CD4-positive, alpha-beta T cell (primary cell): ENCODE results near the gene DTNBP1. TPM values are rescaled to one million over a fixed set of nuclear protein-coding genes. Genes with fewer than 3 reads are reported as not detected.

Experiments used
- ATAC-seq: fragments of 200-7000 bp; cut with Tn5 transposase; one replicate; pipeline ENCODE4 v1.10.0; 2022; ENCODE audit warnings: mild to moderate bottlenecking; ENCODE audit not compliant: poor library complexity
- CTCF ChIA-PET: fragments of 350-600 bp; sonication (Branson Sonifier 250); formaldehyde crosslinking; loops from one replicate; lab custom pipeline; 2021; ENCODE audit warnings: antibody characterized with exemption, inconsistent platforms; lab: Charles Lee
- POLR2A ChIA-PET: fragments of 350-600 bp; sonication (Branson Sonifier 250); formaldehyde crosslinking; loops from one replicate; lab custom pipeline; 2021; ENCODE audit warnings: antibody characterized with exemption, inconsistent platforms; lab: Charles Lee
- DNase-seq, 14 experiments: peaks; one replicate each; pipeline ENCODE4 v3.0.0-alpha.2; 2013 to 2020; ENCODE audit warnings: mixed read lengths in 2 of 14
- H3K27ac ChIP-seq, 2 donors: one replicate each; pipeline versions ENCODE4 v1.5.1 to v1.7.0; 2013; ENCODE audit warnings: low read length in 2 of 2, low read depth in 1 of 2, mild to moderate bottlenecking in 1 of 2
- H3K27me3 ChIP-seq, 2 experiments: 1 replicate in 1 of 2; 2 replicates in 1 of 2; pipeline versions ENCODE4 v1.6.1 to v1.7.0; 2013; ENCODE audit warnings: low read length in 2 of 2, control low read depth in 1 of 2, mild to moderate bottlenecking in 1 of 2, moderate library complexity in 1 of 2; ENCODE audit not compliant: insufficient read depth in 2 of 2, control insufficient read depth in 1 of 2
- H3K36me3 ChIP-seq: one replicate; pipeline ENCODE4 v1.6.1; 2013; ENCODE audit warnings: low read length, control low read depth; ENCODE audit not compliant: insufficient read depth
- H3K4me1 ChIP-seq: one replicate; pipeline ENCODE4 v1.6.1; 2013; ENCODE audit warnings: low read length, control low read depth; ENCODE audit not compliant: insufficient read depth
- H3K4me3 ChIP-seq: one replicate; pipeline ENCODE4 v1.5.1; 2013; ENCODE audit warnings: mild to moderate bottlenecking, low read length, moderate library complexity
- H3K9me3 ChIP-seq, 2 experiments: 1 replicate in 1 of 2; 2 replicates in 1 of 2; pipeline versions ENCODE4 v1.6.1 to v1.7.0; 2013; ENCODE audit warnings: low read length in 2 of 2, mild to moderate bottlenecking in 2 of 2, control low read depth in 1 of 2, moderate library complexity in 1 of 2; ENCODE audit not compliant: control insufficient read depth in 1 of 2, insufficient read depth in 1 of 2
- H3K27ac Mint-ChIP-seq: one replicate; pipeline ENCODE4 v1.8.0; 2020; ENCODE audit warnings: mixed read lengths
- H3K27me3 Mint-ChIP-seq: one replicate; pipeline ENCODE4 v1.8.0; 2021; ENCODE audit warnings: mixed read lengths
- H3K36me3 Mint-ChIP-seq: one replicate; pipeline ENCODE4 v1.8.0; 2021; ENCODE audit warnings: low read depth, mixed read lengths
- H3K4me1 Mint-ChIP-seq: one replicate; pipeline ENCODE4 v1.8.0; 2021; ENCODE audit warnings: low read depth, mixed read lengths
- H3K4me3 Mint-ChIP-seq: one replicate; pipeline ENCODE4 v1.8.0; 2020; ENCODE audit warnings: mild to moderate bottlenecking, mixed read lengths
- H3K9me3 Mint-ChIP-seq: one replicate; pipeline ENCODE4 v1.8.0; 2020; ENCODE audit warnings: mixed read lengths
- intact Hi-C, 2 experiments: fragments of 100-400 bp; cut with DNase I in 1 of 2; cut with micrococcal nuclease in 1 of 2; formaldehyde crosslinking; loops; one replicate each; pipeline versions ENCODE4 v1.15.1 to v1.9.0; 2023 to 2025; cut with DNase I, micrococcal nuclease
- total RNA-seq, 174 experiments: library from RNA in 2 of 174; stranded (reverse) in 2 of 174; gene quantifications; one replicate each; pipeline ENCODE4 v1.2.3 and lab custom pipeline; 2021 to 2026
- TF ChIP-seq, protein P1 (sequence below): fragments of 200-600 bp; IDR thresholded peaks from one replicate; pipeline ENCODE4 v1.8.0; 2022; ENCODE audit warnings: antibody characterized with exemption, mild to moderate bottlenecking

Gene DTNBP1
- total RNA-seq, 2 experiments from 2014 or later = 14.5 to 14.7 TPM

DNA sequence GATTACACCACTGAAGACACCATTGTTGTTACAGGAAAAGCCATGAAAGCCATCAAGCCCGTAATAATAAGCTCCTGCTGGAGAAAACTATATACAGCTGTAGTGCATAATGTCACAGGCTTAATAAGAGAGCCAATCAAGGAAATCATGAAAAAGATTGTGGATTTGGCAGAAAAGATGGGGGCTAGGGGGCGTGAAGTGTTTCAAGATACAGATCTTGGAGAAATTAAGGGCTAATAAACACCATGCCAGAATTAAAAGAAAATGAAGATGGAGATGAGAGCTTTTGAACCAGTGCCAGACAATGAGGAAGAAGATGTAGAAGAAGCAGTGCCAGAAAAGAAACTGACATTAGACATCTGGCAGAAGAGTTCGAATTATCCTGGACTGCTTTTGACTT, 43.2 kb upstream of the DTNBP1 start:
- no peaks in the 10 kb centered on the region for H3K36me3 ChIP-seq
- DNase-seq (no peak), ATAC-seq (no peak)
- Mint-ChIP-seq H3K9me3 (peaks cover 3% of the 10 kb centered on the region), H3K27ac (no peak overlapping the region), H3K27me3 (no peaks in the 10 kb centered on the region), H3K4me3 (no peak overlapping the region), H3K36me3 (no peaks in the 10 kb centered on the region), H3K4me1 (no peaks in the 10 kb centered on the region)
- no peak overlapping the region for H3K4me3 ChIP-seq
- TF ChIP-seq, protein P1, sequence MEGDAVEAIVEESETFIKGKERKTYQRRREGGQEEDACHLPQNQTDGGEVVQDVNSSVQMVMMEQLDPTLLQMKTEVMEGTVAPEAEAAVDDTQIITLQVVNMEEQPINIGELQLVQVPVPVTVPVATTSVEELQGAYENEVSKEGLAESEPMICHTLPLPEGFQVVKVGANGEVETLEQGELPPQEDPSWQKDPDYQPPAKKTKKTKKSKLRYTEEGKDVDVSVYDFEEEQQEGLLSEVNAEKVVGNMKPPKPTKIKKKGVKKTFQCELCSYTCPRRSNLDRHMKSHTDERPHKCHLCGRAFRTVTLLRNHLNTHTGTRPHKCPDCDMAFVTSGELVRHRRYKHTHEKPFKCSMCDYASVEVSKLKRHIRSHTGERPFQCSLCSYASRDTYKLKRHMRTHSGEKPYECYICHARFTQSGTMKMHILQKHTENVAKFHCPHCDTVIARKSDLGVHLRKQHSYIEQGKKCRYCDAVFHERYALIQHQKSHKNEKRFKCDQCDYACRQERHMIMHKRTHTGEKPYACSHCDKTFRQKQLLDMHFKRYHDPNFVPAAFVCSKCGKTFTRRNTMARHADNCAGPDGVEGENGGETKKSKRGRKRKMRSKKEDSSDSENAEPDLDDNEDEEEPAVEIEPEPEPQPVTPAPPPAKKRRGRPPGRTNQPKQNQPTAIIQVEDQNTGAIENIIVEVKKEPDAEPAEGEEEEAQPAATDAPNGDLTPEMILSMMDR = no peak
- CTCF ChIA-PET = interaction anchor here (2.0 kb wide), 1 partner anchor 14 kb away, joined by 5 read pairs; no protein-coding TSS in a partner anchor
- intact Hi-C loops = no loop called here
- H3K27me3 ChIP-seq = no peaks in the 10 kb centered on the region
- H3K4me1 ChIP-seq = no peaks in the 10 kb centered on the region
- H3K9me3 ChIP-seq = peaks cover 4 to 11% of the 10 kb centered on the region in 2 experiments
- no peak overlapping the region for H3K27ac ChIP-seq
- POLR2A ChIA-PET = no interaction called here

DNA sequence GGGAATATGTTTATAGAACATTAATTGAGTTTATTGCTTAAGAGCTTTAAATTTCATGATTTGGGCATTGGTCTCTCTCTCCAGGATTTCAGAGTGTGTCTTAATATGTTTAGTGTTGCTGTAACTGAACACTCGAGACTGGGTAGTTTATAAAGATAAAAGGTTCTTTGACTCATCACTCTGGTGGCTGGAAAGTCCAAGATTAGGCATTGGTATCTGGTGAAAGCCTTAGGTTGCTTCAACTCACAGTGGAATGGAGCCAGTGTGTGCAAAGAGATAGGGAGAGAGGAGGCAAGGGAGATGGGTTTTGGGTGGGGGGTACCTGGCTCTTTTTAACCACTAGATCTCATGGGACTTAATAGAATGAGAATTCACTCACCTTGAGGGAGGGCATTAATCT, 35.6 kb upstream of the DTNBP1 start:
- H3K4me1 Mint-ChIP-seq = no peaks in the 10 kb centered on the region

DNA sequence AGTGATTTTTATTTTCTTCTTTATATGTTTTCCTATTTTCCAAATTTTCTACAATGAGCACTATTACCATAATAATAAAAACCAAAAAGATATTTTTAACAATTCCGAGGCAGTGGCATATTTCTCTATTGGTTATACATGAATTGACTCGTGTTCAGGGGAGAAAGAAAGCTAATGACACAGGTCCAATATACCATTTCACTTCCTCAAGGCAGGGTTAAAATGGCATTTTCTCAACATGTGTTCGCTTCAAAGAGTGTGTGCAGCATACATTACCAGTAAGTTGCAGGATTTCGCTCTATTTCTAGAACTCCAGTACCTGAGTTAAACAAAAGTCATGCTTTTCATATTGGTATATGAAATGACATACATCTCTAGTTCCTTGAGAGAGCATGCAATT, 35.1 kb upstream of the DTNBP1 start:
- no peak for DNase-seq
- Histone ChIP-seq H3K4me3 (no peak overlapping the region), H3K27ac (no peak overlapping the region), H3K4me1 (no peaks in the 10 kb centered on the region), H3K36me3 (no peaks in the 10 kb centered on the region), H3K27me3 (no peaks in the 10 kb centered on the region), H3K9me3 (no peaks in the 10 kb centered on the region)
- Mint-ChIP-seq H3K4me3 (no peak overlapping the region), H3K27me3 (peaks cover 3% of the 10 kb centered on the region), H3K27ac (no peak overlapping the region), H3K9me3 (no peaks in the 10 kb centered on the region), H3K4me1 (no peaks in the 10 kb centered on the region), H3K36me3 (no peaks in the 10 kb centered on the region)
- TF ChIP-seq, protein P1 = no peak
- ChIA-PET POLR2A (no interaction called here), CTCF (no interaction called here)
- no peak for ATAC-seq
- intact Hi-C loops = no loop called here

More for the DNA sequence above, 35.6 kb upstream of the DTNBP1 start:
- Mint-ChIP-seq H3K27ac (no peak overlapping the region), H3K36me3 (no peaks in the 10 kb centered on the region), H3K9me3 (no peaks in the 10 kb centered on the region), H3K4me3 (no peak overlapping the region), H3K27me3 (peaks cover 3% of the 10 kb centered on the region)
- intact Hi-C loops = no loop called here
- no peaks in the 10 kb centered on the region for H3K4me1 ChIP-seq
- H3K9me3 ChIP-seq = peaks cover 0 to 5% of the 10 kb centered on the region in 2 experiments
- ChIA-PET CTCF (no interaction called here), POLR2A (no interaction called here)
- H3K27me3 ChIP-seq = no peaks in the 10 kb centered on the region
- H3K27ac ChIP-seq = no peak overlapping the region
- no peak for DNase-seq
- H3K4me3 ChIP-seq = no peak overlapping the region
- ATAC-seq = no peak
- no peaks in the 10 kb centered on the region for H3K36me3 ChIP-seq
- TF ChIP-seq, protein P1 = no peak
